Panc1 (cell line): Measurements from ENCODE around the gene ABCC4. TPM values are rescaled to one million over a fixed set of nuclear protein-coding genes. Genes with fewer than 3 reads are reported as not detected.

Experiments used
- ATAC-seq: fragments of 200-7000 bp; cut with Tn5 transposase; 2 replicates; pipeline ENCODE4 v1.9.1; 2020; ENCODE audit warnings: mild to moderate bottlenecking, moderate library complexity
- BruUV-seq: library from RNA; stranded (reverse); fragments of 400-500 nt; replicated peaks from 2 replicates; lab custom pipeline; 2021; lab: Mats Ljungman, UMichigan
- CTCF ChIA-PET: fragments of 300-600 bp; sonication (Branson Sonifier 250); formaldehyde crosslinking; loops from one replicate; lab custom pipeline; 2022; ENCODE audit warnings: antibody characterized with exemption; lab: Charles Lee
- POLR2A ChIA-PET: fragments of 300-600 bp; sonication (Branson Sonifier 250); formaldehyde crosslinking; loops from one replicate; lab custom pipeline; 2022; ENCODE audit warnings: antibody characterized with exemption; lab: Charles Lee
- DNase-seq: peaks from one replicate; pipeline ENCODE4 v3.0.0-alpha.2; 2010; ENCODE audit warnings: low read depth, low spot score
- H3K27ac ChIP-seq: 2 replicates; pipeline ENCODE4 v1.5.1; 2011; ENCODE audit warnings: mild to moderate bottlenecking, low read length, inconsistent platforms
- H3K27me3 ChIP-seq: fragments of 200-500 bp; sonication (Bioruptor generic); 2 replicates; pipeline ENCODE4 v1.6.0; 2014; ENCODE audit warnings: low read length, inconsistent platforms; ENCODE audit not compliant: control insufficient read depth, insufficient read depth
- H3K36me3 ChIP-seq: fragments of 200-500 bp; sonication (Bioruptor generic); 2 replicates; pipeline ENCODE4 v1.5.1; 2014; ENCODE audit warnings: inconsistent platforms, mild to moderate bottlenecking, low read length, moderate library complexity; ENCODE audit not compliant: control insufficient read depth, insufficient read depth
- H3K4me1 ChIP-seq: 2 replicates; pipeline ENCODE4 v1.5.1; 2011; ENCODE audit warnings: inconsistent platforms, mild to moderate bottlenecking, low read length, moderate library complexity; ENCODE audit not compliant: control insufficient read depth, insufficient read depth
- H3K4me3 ChIP-seq, 2 experiments: 2 replicates each; pipeline ENCODE4 v1.5.1; 2011 to 2012; ENCODE audit warnings: low read depth in 2 of 2, low read length in 2 of 2, mild to moderate bottlenecking in 2 of 2, inconsistent platforms in 1 of 2, moderate library complexity in 1 of 2
- H3K9me3 ChIP-seq: fragments of 200-500 bp; sonication (Bioruptor generic); 2 replicates; pipeline ENCODE4 v1.5.1; 2014; ENCODE audit warnings: low read depth, mild to moderate bottlenecking, inconsistent platforms, low read length, moderate library complexity; ENCODE audit not compliant: control insufficient read depth, insufficient read depth
- POLR2AphosphoS5 ChIP-seq: IDR thresholded peaks from 2 replicates; pipeline ENCODE4 v1.6.1; 2012; ENCODE audit warnings: mild to moderate bottlenecking, low read depth, low read length, moderate library complexity
- SIN3A ChIP-seq: IDR thresholded peaks from 2 replicates; pipeline ENCODE4 v1.6.1; 2012; ENCODE audit warnings: low read depth, mild to moderate bottlenecking, low read length, moderate library complexity, borderline replicate concordance; ENCODE audit not compliant: insufficient read depth
- TCF7L2 ChIP-seq: IDR thresholded peaks from 2 replicates; pipeline ENCODE4 v1.6.1; 2011; ENCODE audit warnings: mild to moderate bottlenecking, low read depth, low read length, inconsistent platforms
- in situ Hi-C: cut with HindIII; loops from 2 replicates; pipeline ENCODE4 v1.10.0; 2016; ENCODE audit warnings: low sequenced_read_pairs, low pct_unique_long_range_greater_than_20kb
- intact Hi-C: fragments of 100-400 bp; cut with micrococcal nuclease; formaldehyde crosslinking; loops from one replicate; pipeline ENCODE4 v1.10.0; 2022; ENCODE audit not compliant: unreplicated experiment
- total RNA-seq: library from RNA; stranded (reverse); gene quantifications from one replicate; pipeline ENCODE4 v1.2.1, GENCODE V29; 2021; ENCODE audit not compliant: unreplicated experiment
- TF ChIP-seq, protein P1 (sequence below), 2 experiments: IDR thresholded peaks; 2 replicates each; pipeline ENCODE4 v1.6.1; 2011 to 2012; ENCODE audit warnings: low read depth in 2 of 2, control low read depth in 1 of 2, low read length in 1 of 2, mild to moderate bottlenecking in 1 of 2, moderate library complexity in 1 of 2; ENCODE audit not compliant: insufficient read depth in 1 of 2
- TF ChIP-seq, protein P2 (sequence below): fragments of 450-650 bp; IDR thresholded peaks from 2 replicates; pipeline ENCODE4 v1.5.1; 2017; ENCODE audit warnings: mild to moderate bottlenecking

ABCC4 gene
- total RNA-seq, 1 experiment from 2014 or later: 69.3 TPM

DNA sequence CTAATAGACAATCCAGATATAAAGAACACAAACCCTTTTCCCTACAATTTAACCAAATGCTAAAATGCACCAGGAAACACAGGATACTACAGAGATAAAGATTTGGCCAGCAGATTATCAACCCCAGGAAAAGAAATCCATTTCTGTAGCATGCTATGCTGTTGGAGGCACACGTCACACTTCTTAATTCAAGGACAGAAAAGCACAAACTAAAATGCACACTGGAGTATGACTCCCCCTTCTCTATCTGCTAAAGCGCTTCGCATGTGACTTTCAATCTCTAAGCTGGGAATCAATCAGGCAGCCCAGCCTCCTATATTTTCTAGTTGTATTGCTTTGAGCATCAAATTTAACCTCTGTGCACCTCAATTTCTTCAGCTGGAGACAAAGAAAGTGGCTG lies 22.2 kb downstream of the ABCC4 start:
- peaks cover 37% of the 10 kb centered on the region for H3K4me1 ChIP-seq
- in situ Hi-C loops (no loop called here), intact Hi-C loops (no loop called here)
- no TSS peak for BruUV-seq
- ChIA-PET POLR2A (no interaction called here), CTCF (no interaction called here)
- DNase-seq (no peak), ATAC-seq (no peak)
- no peaks in the 10 kb centered on the region for H3K27me3 ChIP-seq
- no peak overlapping the region for H3K4me3 ChIP-seq
- no peaks in the 10 kb centered on the region for H3K9me3 ChIP-seq
- TF ChIP-seq, protein P1, sequence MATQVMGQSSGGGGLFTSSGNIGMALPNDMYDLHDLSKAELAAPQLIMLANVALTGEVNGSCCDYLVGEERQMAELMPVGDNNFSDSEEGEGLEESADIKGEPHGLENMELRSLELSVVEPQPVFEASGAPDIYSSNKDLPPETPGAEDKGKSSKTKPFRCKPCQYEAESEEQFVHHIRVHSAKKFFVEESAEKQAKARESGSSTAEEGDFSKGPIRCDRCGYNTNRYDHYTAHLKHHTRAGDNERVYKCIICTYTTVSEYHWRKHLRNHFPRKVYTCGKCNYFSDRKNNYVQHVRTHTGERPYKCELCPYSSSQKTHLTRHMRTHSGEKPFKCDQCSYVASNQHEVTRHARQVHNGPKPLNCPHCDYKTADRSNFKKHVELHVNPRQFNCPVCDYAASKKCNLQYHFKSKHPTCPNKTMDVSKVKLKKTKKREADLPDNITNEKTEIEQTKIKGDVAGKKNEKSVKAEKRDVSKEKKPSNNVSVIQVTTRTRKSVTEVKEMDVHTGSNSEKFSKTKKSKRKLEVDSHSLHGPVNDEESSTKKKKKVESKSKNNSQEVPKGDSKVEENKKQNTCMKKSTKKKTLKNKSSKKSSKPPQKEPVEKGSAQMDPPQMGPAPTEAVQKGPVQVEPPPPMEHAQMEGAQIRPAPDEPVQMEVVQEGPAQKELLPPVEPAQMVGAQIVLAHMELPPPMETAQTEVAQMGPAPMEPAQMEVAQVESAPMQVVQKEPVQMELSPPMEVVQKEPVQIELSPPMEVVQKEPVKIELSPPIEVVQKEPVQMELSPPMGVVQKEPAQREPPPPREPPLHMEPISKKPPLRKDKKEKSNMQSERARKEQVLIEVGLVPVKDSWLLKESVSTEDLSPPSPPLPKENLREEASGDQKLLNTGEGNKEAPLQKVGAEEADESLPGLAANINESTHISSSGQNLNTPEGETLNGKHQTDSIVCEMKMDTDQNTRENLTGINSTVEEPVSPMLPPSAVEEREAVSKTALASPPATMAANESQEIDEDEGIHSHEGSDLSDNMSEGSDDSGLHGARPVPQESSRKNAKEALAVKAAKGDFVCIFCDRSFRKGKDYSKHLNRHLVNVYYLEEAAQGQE (IDR thresholded peaks at IDR 0.05; ENCODE audit: insufficient read depth in 1 of 2, low read depth in 2 of 2, low read length in 1 of 2): no peak
- no peak for TF ChIP-seq TCF7L2
- TF ChIP-seq SIN3A: no peak
- TF ChIP-seq POLR2AphosphoS5: no peak
- TF ChIP-seq, protein P2, sequence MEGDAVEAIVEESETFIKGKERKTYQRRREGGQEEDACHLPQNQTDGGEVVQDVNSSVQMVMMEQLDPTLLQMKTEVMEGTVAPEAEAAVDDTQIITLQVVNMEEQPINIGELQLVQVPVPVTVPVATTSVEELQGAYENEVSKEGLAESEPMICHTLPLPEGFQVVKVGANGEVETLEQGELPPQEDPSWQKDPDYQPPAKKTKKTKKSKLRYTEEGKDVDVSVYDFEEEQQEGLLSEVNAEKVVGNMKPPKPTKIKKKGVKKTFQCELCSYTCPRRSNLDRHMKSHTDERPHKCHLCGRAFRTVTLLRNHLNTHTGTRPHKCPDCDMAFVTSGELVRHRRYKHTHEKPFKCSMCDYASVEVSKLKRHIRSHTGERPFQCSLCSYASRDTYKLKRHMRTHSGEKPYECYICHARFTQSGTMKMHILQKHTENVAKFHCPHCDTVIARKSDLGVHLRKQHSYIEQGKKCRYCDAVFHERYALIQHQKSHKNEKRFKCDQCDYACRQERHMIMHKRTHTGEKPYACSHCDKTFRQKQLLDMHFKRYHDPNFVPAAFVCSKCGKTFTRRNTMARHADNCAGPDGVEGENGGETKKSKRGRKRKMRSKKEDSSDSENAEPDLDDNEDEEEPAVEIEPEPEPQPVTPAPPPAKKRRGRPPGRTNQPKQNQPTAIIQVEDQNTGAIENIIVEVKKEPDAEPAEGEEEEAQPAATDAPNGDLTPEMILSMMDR: no peak
- no peaks in the 10 kb centered on the region for H3K36me3 ChIP-seq
- peak overlapping the region; percentile 82 for H3K27ac ChIP-seq

DNA sequence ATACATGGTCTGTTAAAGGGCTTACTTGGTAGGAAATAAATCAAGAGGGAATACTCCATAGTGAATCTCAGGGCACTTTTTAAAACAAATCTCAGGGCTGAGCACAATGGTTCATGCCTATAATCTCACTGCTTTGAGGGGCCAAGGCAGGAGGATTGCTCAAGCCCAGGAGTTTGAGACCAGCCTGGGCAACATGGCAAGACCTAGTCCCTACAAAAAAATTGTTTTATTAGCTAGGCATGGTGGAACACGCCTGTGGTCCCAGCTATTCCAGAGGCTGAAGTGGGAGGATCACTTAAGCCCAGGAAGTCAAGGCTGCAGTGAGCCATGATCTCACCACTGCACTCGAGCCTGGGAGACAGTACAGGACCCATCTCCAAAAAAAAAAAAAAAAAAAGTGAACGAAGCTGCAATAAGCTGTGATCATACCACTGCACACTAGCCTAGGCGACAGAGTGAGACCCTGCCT lies 25.2 kb downstream of the ABCC4 start:
- BruUV-seq: no TSS peak
- intact Hi-C loops (no loop called here), in situ Hi-C loops (no loop called here)
- DNase-seq (no peak), ATAC-seq (no peak)
- TF ChIP-seq, protein P2: no peak
- TF ChIP-seq, protein P1 (IDR thresholded peaks at IDR 0.05; ENCODE audit: insufficient read depth in 1 of 2, low read depth in 2 of 2, low read length in 1 of 2): no peak
- TF ChIP-seq POLR2AphosphoS5 (no peak), TCF7L2 (no peak), SIN3A (no peak)
- Histone ChIP-seq H3K27me3 (no peaks in the 10 kb centered on the region), H3K4me1 (peaks cover 54% of the 10 kb centered on the region), H3K36me3 (no peaks in the 10 kb centered on the region), H3K27ac (peak overlapping the region; percentile 96), H3K4me3 (no peak overlapping the region), H3K9me3 (no peaks in the 10 kb centered on the region)
- POLR2A ChIA-PET: interaction anchor here (0.7 kb wide), 1 partner anchor 565 kb away, joined by 10 read pairs; no protein-coding TSS in a partner anchor
- CTCF ChIA-PET: interaction anchor here (0.7 kb wide), 2 partner anchors 22 to 85 kb away, joined by 6 to 9 read pairs; no protein-coding TSS in a partner anchor
